Hepatocyte (in vitro differentiated cells): Measurements from ENCODE around the gene ANO4.

Experiments
- EZH2 ChIP-seq: fragments of 200-600 bp; sonication (generic); IDR thresholded peaks from 2 replicates; pipeline ENCODE4 v1.6.1; 2016; ENCODE audit warnings: antibody characterized with exemption, mild to moderate bottlenecking, borderline replicate concordance
- EZH2phosphoT487 ChIP-seq: fragments of 200-600 bp; sonication (generic); IDR thresholded peaks from one replicate; pipeline ENCODE4 v1.6.1; 2018; ENCODE audit warnings: antibody characterized with exemption, mild to moderate bottlenecking, low read depth, moderate library complexity; ENCODE audit not compliant: unreplicated experiment, severe bottlenecking
- TF ChIP-seq, protein P1 (sequence below): fragments of 200-600 bp; sonication (generic); IDR thresholded peaks from 2 replicates; pipeline ENCODE4 v1.5.1; 2016; ENCODE audit warnings: antibody characterized with exemption, mild to moderate bottlenecking; ENCODE audit not compliant: poor library complexity

DNA sequence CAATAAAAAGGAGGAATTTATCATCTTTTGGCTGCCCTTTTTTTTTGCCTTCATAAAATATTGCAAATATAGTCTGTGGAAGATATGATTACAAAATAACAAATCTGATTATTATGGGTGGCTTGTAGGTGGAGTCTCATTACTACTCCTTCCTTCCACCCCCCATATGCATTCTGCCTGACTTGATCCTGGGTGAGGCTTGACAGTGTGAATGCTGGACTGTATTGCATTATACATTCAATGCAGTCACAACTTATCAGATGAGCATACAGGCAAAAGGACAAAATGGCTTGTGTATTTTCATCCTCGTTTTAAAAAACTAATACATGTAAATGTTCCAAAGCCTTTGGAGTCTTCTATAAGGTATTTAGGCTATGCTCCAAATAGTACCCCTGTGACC, 186.3 kb downstream of the ANO4 start:
- TF ChIP-seq, protein P1, sequence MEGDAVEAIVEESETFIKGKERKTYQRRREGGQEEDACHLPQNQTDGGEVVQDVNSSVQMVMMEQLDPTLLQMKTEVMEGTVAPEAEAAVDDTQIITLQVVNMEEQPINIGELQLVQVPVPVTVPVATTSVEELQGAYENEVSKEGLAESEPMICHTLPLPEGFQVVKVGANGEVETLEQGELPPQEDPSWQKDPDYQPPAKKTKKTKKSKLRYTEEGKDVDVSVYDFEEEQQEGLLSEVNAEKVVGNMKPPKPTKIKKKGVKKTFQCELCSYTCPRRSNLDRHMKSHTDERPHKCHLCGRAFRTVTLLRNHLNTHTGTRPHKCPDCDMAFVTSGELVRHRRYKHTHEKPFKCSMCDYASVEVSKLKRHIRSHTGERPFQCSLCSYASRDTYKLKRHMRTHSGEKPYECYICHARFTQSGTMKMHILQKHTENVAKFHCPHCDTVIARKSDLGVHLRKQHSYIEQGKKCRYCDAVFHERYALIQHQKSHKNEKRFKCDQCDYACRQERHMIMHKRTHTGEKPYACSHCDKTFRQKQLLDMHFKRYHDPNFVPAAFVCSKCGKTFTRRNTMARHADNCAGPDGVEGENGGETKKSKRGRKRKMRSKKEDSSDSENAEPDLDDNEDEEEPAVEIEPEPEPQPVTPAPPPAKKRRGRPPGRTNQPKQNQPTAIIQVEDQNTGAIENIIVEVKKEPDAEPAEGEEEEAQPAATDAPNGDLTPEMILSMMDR: no peak
- no peak for TF ChIP-seq EZH2
- no peak for TF ChIP-seq EZH2phosphoT487
